HepG2 (cell line): Measurements from ENCODE around the gene CDC42EP4. TPM values are rescaled to one million over a fixed set of nuclear protein-coding genes. Genes with fewer than 3 reads are reported as not detected.

ENCODE experiments used
- BRCA1 ChIP-seq: sonication (generic); formaldehyde crosslinking; IDR thresholded peaks from 2 replicates; pipeline ENCODE4 v1.4.0; 2020; ENCODE audit warnings: missing genetic modification reagents
- CCAR2 ChIP-seq: fragments of 200-400 bp; formaldehyde crosslinking; optimal IDR thresholded peaks from 2 replicates; pipeline ENCODE3; 2018; ENCODE audit warnings: low read depth, mild to moderate bottlenecking, low read length, moderate library complexity
- CENPX ChIP-seq: sonication (generic); formaldehyde crosslinking; IDR thresholded peaks from 2 replicates; pipeline ENCODE4 v1.9.0; 2021; ENCODE audit warnings: mild to moderate bottlenecking, missing genetic modification reagents, moderate library complexity
- GATAD1 ChIP-seq: IDR thresholded peaks from 2 replicates; pipeline ENCODE4 v1.6.1; 2016; ENCODE audit warnings: missing genetic modification reagents, missing compliant biosample characterization
- HDAC2 ChIP-seq: sonication (generic); formaldehyde crosslinking; IDR thresholded peaks from 2 replicates; pipeline ENCODE4 v1.4.0; 2020; ENCODE audit warnings: missing genetic modification reagents
- ISL2 ChIP-seq: sonication (generic); formaldehyde crosslinking; IDR thresholded peaks from 2 replicates; pipeline ENCODE4 v1.5.0; 2020; ENCODE audit warnings: missing genetic modification reagents
- MAFF ChIP-seq: IDR thresholded peaks from 2 replicates; pipeline ENCODE4 v1.6.1; 2011; ENCODE audit warnings: low read depth, low read length, improper control_type of control experiment
- MYNN ChIP-seq: sonication (generic); formaldehyde crosslinking; IDR thresholded peaks from 2 replicates; pipeline ENCODE4 v1.4.0; 2020; ENCODE audit warnings: mild to moderate bottlenecking, low read depth, missing genetic modification reagents
- MYPOP ChIP-seq: sonication (generic); formaldehyde crosslinking; IDR thresholded peaks from 2 replicates; pipeline ENCODE4 v1.8.1; 2023; ENCODE audit warnings: mild to moderate bottlenecking, moderate library complexity, missing genetic modification reagents
- NR2F1 ChIP-seq, 2 experiments: fragments of 450-650 bp in 1 of 2; formaldehyde crosslinking in 1 of 2; IDR thresholded peaks; 2 replicates each; pipeline versions ENCODE4 v1.5.0 to v1.6.1; 2016 to 2020; ENCODE audit warnings: mild to moderate bottlenecking in 1 of 2, missing compliant biosample characterization in 1 of 2, missing genetic modification reagents in 1 of 2, moderate library complexity in 1 of 2
- PHF5A ChIP-seq: IDR thresholded peaks from one replicate; pipeline ENCODE4 v1.6.1; 2018; ENCODE audit warnings: low read depth, missing genetic modification reagents; ENCODE audit not compliant: unreplicated experiment
- POLR2AphosphoS5 ChIP-seq: IDR thresholded peaks from 2 replicates; pipeline ENCODE4 v1.6.1; 2012; ENCODE audit warnings: low read depth, low read length
- RELA ChIP-seq: sonication (generic); formaldehyde crosslinking; IDR thresholded peaks from 2 replicates; pipeline ENCODE4 v1.4.0; 2020; ENCODE audit warnings: missing genetic modification reagents
- RFXANK ChIP-seq: IDR thresholded peaks from 2 replicates; pipeline ENCODE4 v1.6.1; 2016
- TEAD2 ChIP-seq: sonication (generic); formaldehyde crosslinking; IDR thresholded peaks from 2 replicates; pipeline ENCODE4 v1.9.0; 2021; ENCODE audit warnings: missing genetic modification reagents
- ZNF20 ChIP-seq: sonication (generic); formaldehyde crosslinking; IDR thresholded peaks from 2 replicates; pipeline ENCODE4 v1.4.0; 2020; ENCODE audit warnings: mild to moderate bottlenecking, moderate library complexity, missing genetic modification reagents
- ZNF253 ChIP-seq: sonication (generic); formaldehyde crosslinking; IDR thresholded peaks from 2 replicates; pipeline ENCODE4 v1.8.0; 2022; ENCODE audit warnings: mild to moderate bottlenecking, missing genetic modification reagents, borderline replicate concordance
- ZNF292 ChIP-seq: sonication (generic); formaldehyde crosslinking; IDR thresholded peaks from 2 replicates; pipeline ENCODE4 v1.8.1; 2022; ENCODE audit warnings: mild to moderate bottlenecking, low read depth, missing genetic modification reagents, borderline replicate concordance
- ZNF431 ChIP-seq: sonication (generic); formaldehyde crosslinking; IDR thresholded peaks from 2 replicates; pipeline ENCODE4 v1.9.0; 2022; ENCODE audit warnings: missing genetic modification reagents, low read depth, mild to moderate bottlenecking, borderline replicate concordance
- ZNF432 ChIP-seq: sonication (generic); formaldehyde crosslinking; IDR thresholded peaks from 2 replicates; pipeline ENCODE4 v1.5.0; 2020; ENCODE audit warnings: missing genetic modification reagents, mild to moderate bottlenecking, borderline replicate concordance
- ZNF672 ChIP-seq: sonication (generic); formaldehyde crosslinking; IDR thresholded peaks from 2 replicates; pipeline ENCODE4 v1.8.1; 2022; ENCODE audit warnings: missing genetic modification reagents
- polyA plus RNA-seq, 8 experiments: library from polyadenylated mRNA; depleted of rRNA in 3 of 8; stranded (reverse) in 7 of 8; unstranded in 1 of 8; fragments of >200 nt; fragmentation: Illumina TruSeq in 4 of 8; extraction: Trizol in 4 of 8; gene quantifications; 2 replicates each; pipeline versions ENCODE4 v1.2.1 to v1.2.3, GENCODE V29; 2011 to 2016; ENCODE audit warnings: low read depth in 4 of 8, missing spikeins in 1 of 8, mixed read lengths in 1 of 8; ENCODE audit not compliant: insufficient read depth in 1 of 8
- total RNA-seq, 5 experiments: library from RNA; depleted of rRNA; stranded (reverse); fragments of >200 nt; fragmentation: Illumina TruSeq; extraction: Trizol; gene quantifications; 2 replicates each; pipeline ENCODE4 v1.2.3, GENCODE V29; 2016; ENCODE audit warnings: low read depth in 1 of 5
- TF ChIP-seq, protein P1 (sequence below): sonication (generic); formaldehyde crosslinking; IDR thresholded peaks from 2 replicates; pipeline ENCODE4 v1.8.0; 2022; ENCODE audit warnings: missing genetic modification reagents, low read depth, mild to moderate bottlenecking, borderline replicate concordance
- TF ChIP-seq, protein P2 (sequence below): sonication (generic); formaldehyde crosslinking; IDR thresholded peaks from 2 replicates; pipeline ENCODE4 v1.8.1; 2022; ENCODE audit warnings: mild to moderate bottlenecking, missing genetic modification reagents

CDC42EP4 gene
- total and polyA plus RNA-seq, 2 of the 13 experiments (the other 11 are each of a cell fraction or from before 2014, with no cell fraction given), result 19.0 to 54.0 TPM

- TF ChIP-seq MYPOP (CRISPR knock-in tag) (peak; percentile 72), CCAR2 (no peak), MYNN (CRISPR knock-in tag) (no peak), ZNF292 (CRISPR knock-in tag) (no peak; the same call in 1 of the 2 replicates), MAFF (no peak), BRCA1 (0 out of 2 replicates have a peak, but pooled peaks have one; percentile 63), ZNF432 (CRISPR knock-in tag) (no peak), GATAD1 (CRISPR knock-in tag) (peak; percentile 61; the same call in 1 of the 2 replicates), RFXANK (CRISPR knock-in tag) (no peak), ZNF672 (CRISPR knock-in tag) (no peak), TEAD2 (CRISPR knock-in tag) (no peak), ZNF431 (CRISPR knock-in tag) (no peak), ZNF20 (CRISPR knock-in tag) (no peak), ZNF253 (peak; percentile 90; the same call in 1 of the 2 replicates), CENPX (CRISPR knock-in tag) (no peak), PHF5A (peak; percentile 82), POLR2AphosphoS5 (peak; percentile 80), ISL2 (CRISPR knock-in tag) (0 out of 2 replicates have a peak, but pooled peaks have one; percentile 57), HDAC2 (CRISPR knock-in tag) (peak; percentile 88), RELA (CRISPR knock-in tag) (no peak), NR2F1 (CRISPR knock-in tag; IDR thresholded peaks at IDR 0.05) (no peak)
- TF ChIP-seq, protein P1, sequence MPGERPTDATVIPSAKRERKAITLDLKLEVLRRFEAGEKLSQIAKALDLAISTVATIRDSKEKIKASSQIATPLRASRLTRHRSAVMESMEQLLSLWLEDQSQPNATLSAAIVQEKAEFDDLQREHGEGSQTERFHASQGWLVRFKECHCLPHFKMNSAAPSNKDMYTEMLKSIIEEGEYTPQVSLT (CRISPR knock-in tag), result 0 out of 2 replicates have a peak, but pooled peaks have one; percentile 55
- TF ChIP-seq, protein P2, sequence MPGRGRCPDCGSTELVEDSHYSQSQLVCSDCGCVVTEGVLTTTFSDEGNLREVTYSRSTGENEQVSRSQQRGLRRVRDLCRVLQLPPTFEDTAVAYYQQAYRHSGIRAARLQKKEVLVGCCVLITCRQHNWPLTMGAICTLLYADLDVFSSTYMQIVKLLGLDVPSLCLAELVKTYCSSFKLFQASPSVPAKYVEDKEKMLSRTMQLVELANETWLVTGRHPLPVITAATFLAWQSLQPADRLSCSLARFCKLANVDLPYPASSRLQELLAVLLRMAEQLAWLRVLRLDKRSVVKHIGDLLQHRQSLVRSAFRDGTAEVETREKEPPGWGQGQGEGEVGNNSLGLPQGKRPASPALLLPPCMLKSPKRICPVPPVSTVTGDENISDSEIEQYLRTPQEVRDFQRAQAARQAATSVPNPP (CRISPR knock-in tag), result no peak
These were observed at the start of gene CDC42EP4 (continued) for GRCh38 chr17:73311781-73312641.
